Endothelial cell (in vitro differentiated cells): Measurements from ENCODE around the gene TRIM44. TPM values are rescaled to one million over a fixed set of nuclear protein-coding genes. Genes with fewer than 3 reads are reported as not detected.

Experiments
- DNase-seq: peaks from one replicate; pipeline ENCODE4 v3.0.0; 2021; ENCODE audit warnings: low spot score
- H3K27ac Mint-ChIP-seq: one replicate; pipeline ENCODE4 v1.8.0; 2021; ENCODE audit warnings: mixed read lengths, inconsistent platforms; ENCODE audit not compliant: unreplicated experiment
- H3K27me3 Mint-ChIP-seq: one replicate; pipeline ENCODE4 v1.8.0; 2021; ENCODE audit warnings: mild to moderate bottlenecking, moderate library complexity, mixed read lengths, inconsistent platforms; ENCODE audit not compliant: unreplicated experiment
- H3K36me3 Mint-ChIP-seq: one replicate; pipeline ENCODE4 v1.8.0; 2021; ENCODE audit warnings: mild to moderate bottlenecking, low read depth, mixed read lengths, inconsistent platforms; ENCODE audit not compliant: unreplicated experiment
- H3K4me1 Mint-ChIP-seq: one replicate; pipeline ENCODE4 v1.8.0; 2021; ENCODE audit warnings: mild to moderate bottlenecking, mixed read lengths, inconsistent platforms; ENCODE audit not compliant: unreplicated experiment
- H3K4me3 Mint-ChIP-seq: one replicate; pipeline ENCODE4 v1.8.0; 2021; ENCODE audit warnings: mild to moderate bottlenecking, mixed read lengths, inconsistent platforms; ENCODE audit not compliant: unreplicated experiment
- H3K9me3 Mint-ChIP-seq: one replicate; pipeline ENCODE4 v1.8.0; 2021; ENCODE audit warnings: mixed read lengths, inconsistent platforms; ENCODE audit not compliant: unreplicated experiment
- total RNA-seq: library from RNA; stranded (reverse); fragmentation: NEBNext Ultra II Directional; extraction: Animal tissue kit (Norgen Biotek cat#: 25700); gene quantifications from one replicate; pipeline ENCODE4 v1.2.1, GENCODE V29; 2021; ENCODE audit not compliant: unreplicated experiment
- TF ChIP-seq, protein P1 (sequence below): fragments of 200-600 bp; sonication (generic); IDR thresholded peaks from one replicate; pipeline ENCODE4 v1.5.0; 2021; ENCODE audit warnings: antibody characterized with exemption; ENCODE audit not compliant: unreplicated experiment

The TRIM44 gene
- total RNA-seq, 1 donor from 2014 or later = 48.6 TPM

DNA sequence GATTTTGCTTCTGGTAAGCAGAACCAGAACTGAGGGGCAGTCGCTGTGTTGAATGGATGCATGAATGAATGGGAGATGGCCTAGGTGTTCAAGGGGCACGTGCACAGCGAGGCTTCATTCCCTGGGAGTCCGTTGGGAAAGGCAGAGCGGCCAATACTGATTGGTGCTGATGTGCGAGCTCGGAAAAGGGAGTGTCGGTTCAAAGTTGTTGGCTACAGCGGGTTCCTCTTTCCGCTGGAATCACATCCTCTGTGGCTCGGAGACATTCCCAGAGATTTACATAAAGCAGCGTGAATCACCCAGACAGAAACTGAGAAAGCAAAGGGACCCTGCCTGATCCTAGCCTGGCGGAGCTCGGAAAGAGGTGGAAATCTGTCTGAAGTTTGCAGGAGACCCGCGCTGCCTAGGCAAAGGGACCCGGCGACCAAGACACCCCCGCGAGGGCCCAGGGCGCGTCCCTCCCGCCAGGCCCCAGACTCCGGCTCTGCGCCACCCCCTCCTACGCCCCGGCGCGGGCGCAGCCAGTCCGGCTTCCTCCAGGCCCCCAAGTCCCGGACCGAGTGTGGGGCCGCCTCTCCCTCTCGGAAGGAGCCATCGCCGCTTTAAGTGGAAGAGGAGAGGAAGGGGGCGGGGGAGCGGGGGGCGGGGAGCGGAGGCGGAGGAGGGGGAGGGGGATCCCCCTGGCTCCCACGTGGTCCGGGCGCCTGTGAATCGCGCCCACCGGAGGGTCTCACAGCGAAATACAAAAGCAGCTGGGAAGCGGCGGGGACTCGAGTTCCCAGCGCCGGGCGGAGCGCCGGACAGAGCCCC lies 44.7 kb upstream of the TRIM44 start, which contains the start of gene FJX1:
Gene FJX1, plus strand, starts transcription at position 774 of the 810 bp plus-strand sequence. CDS start 177 bp downstream, outside the sequence.
- H3K27ac Mint-ChIP-seq = peak within 1 kb of the TSS; percentile 95
- DNase-seq = peak; percentile 73
- peaks cover 12% of the 10 kb centered on the region for H3K27me3 Mint-ChIP-seq
- H3K4me3 Mint-ChIP-seq = peak within 1 kb of the TSS; percentile 93
- no peaks in the 10 kb centered on the region for H3K9me3 Mint-ChIP-seq
- TF ChIP-seq, protein P1, sequence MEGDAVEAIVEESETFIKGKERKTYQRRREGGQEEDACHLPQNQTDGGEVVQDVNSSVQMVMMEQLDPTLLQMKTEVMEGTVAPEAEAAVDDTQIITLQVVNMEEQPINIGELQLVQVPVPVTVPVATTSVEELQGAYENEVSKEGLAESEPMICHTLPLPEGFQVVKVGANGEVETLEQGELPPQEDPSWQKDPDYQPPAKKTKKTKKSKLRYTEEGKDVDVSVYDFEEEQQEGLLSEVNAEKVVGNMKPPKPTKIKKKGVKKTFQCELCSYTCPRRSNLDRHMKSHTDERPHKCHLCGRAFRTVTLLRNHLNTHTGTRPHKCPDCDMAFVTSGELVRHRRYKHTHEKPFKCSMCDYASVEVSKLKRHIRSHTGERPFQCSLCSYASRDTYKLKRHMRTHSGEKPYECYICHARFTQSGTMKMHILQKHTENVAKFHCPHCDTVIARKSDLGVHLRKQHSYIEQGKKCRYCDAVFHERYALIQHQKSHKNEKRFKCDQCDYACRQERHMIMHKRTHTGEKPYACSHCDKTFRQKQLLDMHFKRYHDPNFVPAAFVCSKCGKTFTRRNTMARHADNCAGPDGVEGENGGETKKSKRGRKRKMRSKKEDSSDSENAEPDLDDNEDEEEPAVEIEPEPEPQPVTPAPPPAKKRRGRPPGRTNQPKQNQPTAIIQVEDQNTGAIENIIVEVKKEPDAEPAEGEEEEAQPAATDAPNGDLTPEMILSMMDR = no peak
- H3K36me3 Mint-ChIP-seq = peaks cover 6% of the 10 kb centered on the region
- peaks cover 33% of the 10 kb centered on the region for H3K4me1 Mint-ChIP-seq

DNA sequence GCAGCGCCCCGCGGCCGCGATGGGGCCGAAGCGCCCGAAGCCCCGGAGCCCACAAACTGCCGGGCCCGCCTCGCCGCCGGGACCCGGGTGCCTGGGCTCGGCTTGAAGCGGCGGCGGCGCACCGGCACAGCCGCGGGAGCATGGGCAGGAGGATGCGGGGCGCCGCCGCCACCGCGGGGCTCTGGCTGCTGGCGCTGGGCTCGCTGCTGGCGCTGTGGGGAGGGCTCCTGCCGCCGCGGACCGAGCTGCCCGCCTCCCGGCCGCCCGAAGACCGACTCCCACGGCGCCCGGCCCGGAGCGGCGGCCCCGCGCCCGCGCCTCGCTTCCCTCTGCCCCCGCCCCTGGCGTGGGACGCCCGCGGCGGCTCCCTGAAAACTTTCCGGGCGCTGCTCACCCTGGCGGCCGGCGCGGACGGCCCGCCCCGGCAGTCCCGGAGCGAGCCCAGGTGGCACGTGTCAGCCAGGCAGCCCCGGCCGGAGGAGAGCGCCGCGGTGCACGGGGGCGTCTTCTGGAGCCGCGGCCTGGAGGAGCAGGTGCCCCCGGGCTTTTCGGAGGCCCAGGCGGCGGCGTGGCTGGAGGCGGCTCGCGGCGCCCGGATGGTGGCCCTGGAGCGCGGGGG lies 44.0 kb upstream of the TRIM44 start:
- Mint-ChIP-seq H3K36me3 (peaks cover 6% of the 10 kb centered on the region), H3K27ac (no peak overlapping the region), H3K9me3 (no peaks in the 10 kb centered on the region), H3K4me1 (peaks cover 33% of the 10 kb centered on the region), H3K4me3 (no peak overlapping the region), H3K27me3 (peaks cover 12% of the 10 kb centered on the region)
- no peak for DNase-seq
- TF ChIP-seq, protein P1 = no peak

DNA sequence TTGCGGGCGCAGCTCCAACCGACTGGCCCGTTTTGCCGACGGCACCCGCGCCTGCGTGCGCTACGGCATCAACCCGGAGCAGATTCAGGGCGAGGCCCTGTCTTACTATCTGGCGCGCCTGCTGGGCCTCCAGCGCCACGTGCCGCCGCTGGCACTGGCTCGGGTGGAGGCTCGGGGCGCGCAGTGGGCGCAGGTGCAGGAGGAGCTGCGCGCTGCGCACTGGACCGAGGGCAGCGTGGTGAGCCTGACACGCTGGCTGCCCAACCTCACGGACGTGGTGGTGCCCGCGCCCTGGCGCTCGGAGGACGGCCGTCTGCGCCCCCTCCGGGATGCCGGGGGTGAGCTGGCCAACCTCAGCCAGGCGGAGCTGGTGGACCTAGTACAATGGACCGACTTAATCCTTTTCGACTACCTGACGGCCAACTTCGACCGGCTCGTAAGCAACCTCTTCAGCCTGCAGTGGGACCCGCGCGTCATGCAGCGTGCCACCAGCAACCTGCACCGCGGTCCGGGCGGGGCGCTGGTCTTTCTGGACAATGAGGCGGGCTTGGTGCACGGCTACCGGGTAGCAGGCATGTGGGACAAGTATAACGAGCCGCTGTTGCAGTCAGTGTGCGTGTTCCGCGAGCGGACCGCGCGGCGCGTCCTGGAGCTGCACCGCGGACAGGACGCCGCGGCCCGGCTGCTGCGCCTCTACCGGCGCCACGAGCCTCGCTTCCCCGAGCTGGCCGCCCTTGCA lies 43.3 kb upstream of the TRIM44 start:
- Mint-ChIP-seq H3K4me3 (peak overlapping the region; percentile 94), H3K27ac (peak overlapping the region; percentile 84), H3K36me3 (peaks cover 6% of the 10 kb centered on the region), H3K27me3 (peaks cover 12% of the 10 kb centered on the region), H3K4me1 (peaks cover 33% of the 10 kb centered on the region), H3K9me3 (no peaks in the 10 kb centered on the region)
- TF ChIP-seq, protein P1 = no peak
- DNase-seq = peak; percentile 55

DNA sequence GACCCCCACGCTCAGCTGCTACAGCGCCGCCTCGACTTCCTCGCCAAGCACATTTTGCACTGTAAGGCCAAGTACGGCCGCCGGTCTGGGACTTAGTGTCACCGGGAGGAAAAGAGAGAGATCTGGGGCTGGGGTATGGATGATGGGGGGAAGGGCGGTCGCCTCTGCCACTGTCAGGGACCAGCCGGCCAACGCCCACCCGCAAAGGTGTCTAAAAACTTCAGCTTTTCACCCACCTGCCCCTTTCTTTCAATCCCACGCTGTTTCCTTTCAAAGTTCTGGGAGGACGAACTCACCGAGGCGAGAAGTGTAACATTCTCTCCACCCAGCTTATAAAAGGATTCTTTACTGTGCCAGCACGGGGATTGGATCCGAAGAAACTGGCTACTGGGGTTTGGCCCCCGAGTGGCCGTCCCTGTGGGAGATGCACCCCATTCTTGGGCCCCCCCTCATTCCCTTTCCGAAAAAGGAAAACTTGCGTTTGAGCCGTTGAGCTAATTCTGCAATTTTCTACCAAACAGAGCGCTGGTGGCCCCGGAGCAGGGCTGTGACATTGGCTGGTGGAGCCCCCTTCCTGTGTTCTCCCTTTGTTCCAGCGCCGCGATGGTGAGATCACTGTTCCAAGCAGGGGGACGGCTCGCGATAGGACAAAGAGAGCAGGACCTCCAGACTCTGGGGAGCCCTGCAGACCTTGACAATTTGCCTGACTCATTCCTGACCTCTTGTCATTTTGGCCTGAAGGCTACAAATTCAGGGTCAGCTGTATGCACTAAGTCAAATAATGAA lies 42.5 kb upstream of the TRIM44 start:
- Mint-ChIP-seq H3K27ac (peak overlapping the region; percentile 84), H3K27me3 (peaks cover 12% of the 10 kb centered on the region), H3K36me3 (peaks cover 6% of the 10 kb centered on the region), H3K4me1 (peaks cover 33% of the 10 kb centered on the region), H3K9me3 (no peaks in the 10 kb centered on the region), H3K4me3 (peak overlapping the region; percentile 94)
- DNase-seq = peak; percentile 70
- TF ChIP-seq, protein P1 = no peak
